ENCODE measurements around the gene SHROOM4.

The SHROOM4 gene

GRCh38 chrX:50838820-50839600, 25.0 kb upstream of the SHROOM4 start:
- TF ChIP-seq CTCF (conservative IDR thresholded peaks at IDR 0.05) (no peak), ZFX (IDR thresholded peaks at IDR 0.05) (no peak)
- no peak overlapping the region for H3K27ac ChIP-seq

GRCh38 chrX:50827996-50828395, 14.0 kb upstream of the SHROOM4 start:
- no peak overlapping the region for H3K27ac ChIP-seq

GRCh38 chrX:50825825-50826224, 11.8 kb upstream of the SHROOM4 start:
- H3K27ac ChIP-seq: no peak overlapping the region
- TF ChIP-seq CTCF (conservative IDR thresholded peaks at IDR 0.05) (no peak), ZFX (IDR thresholded peaks at IDR 0.05) (no peak)

More at GRCh38 chrX:50827996-50828395, 14.0 kb upstream of the SHROOM4 start:
- TF ChIP-seq ZFX (IDR thresholded peaks at IDR 0.05) (no peak), CTCF (conservative IDR thresholded peaks at IDR 0.05) (no peak)

GRCh38 chrX:50818986-50819385, 5.0 kb upstream of the SHROOM4 start:
- H3K27ac ChIP-seq: no peak overlapping the region
- no peak for TF ChIP-seq ZFX (IDR thresholded peaks at IDR 0.05)
- no peak for TF ChIP-seq CTCF (conservative IDR thresholded peaks at IDR 0.05)

- H3K27ac ChIP-seq: no peak overlapping the region
- TF ChIP-seq ZFX (IDR thresholded peaks at IDR 0.05) (no peak), CTCF (conservative IDR thresholded peaks at IDR 0.05) (no peak)
Observed at GRCh38 chrX:50815120-50815519, 1.1 kb upstream of the SHROOM4 start.

- TF ChIP-seq ZFX (IDR thresholded peaks at IDR 0.05) (no peak), CTCF (conservative IDR thresholded peaks at IDR 0.05) (no peak)
- H3K27ac ChIP-seq: no peak overlapping the region
Observed at GRCh38 chrX:50814701-50815100, 707 bp upstream of the SHROOM4 start.

GRCh38 chrX:50812995-50813842, 775 bp downstream of the SHROOM4 start:
- no peak overlapping the region for H3K27ac ChIP-seq
- TF ChIP-seq ZFX (IDR thresholded peaks at IDR 0.05): no peak
- TF ChIP-seq CTCF (conservative IDR thresholded peaks at IDR 0.05): no peak
